Activated B cell treated with CpG ODN at 0.5 μM for 24 hours (primary cell): ENCODE data around the gene CAMK2N2. TPM values are rescaled to one million over a fixed set of nuclear protein-coding genes. Genes with fewer than 3 reads are reported as not detected.
A peak's percentile ranks its signal among the peaks of the same experiment; 100 is the strongest.

Source experiments
- ATAC-seq: fragments of 200-7000 bp; cut with Tn5 transposase; one replicate; pipeline ENCODE4 v1.10.0; 2021; ENCODE audit warnings: low read depth, mild to moderate bottlenecking, moderate library complexity
- CTCF ChIA-PET: fragments of 350-600 bp; sonication (Branson Sonifier 250); formaldehyde crosslinking; loops from one replicate; lab custom pipeline; 2021; ENCODE audit warnings: antibody characterized with exemption; lab: Charles Lee
- POLR2A ChIA-PET: fragments of 350-600 bp; sonication (Branson Sonifier 250); formaldehyde crosslinking; loops from one replicate; lab custom pipeline; 2021; ENCODE audit warnings: antibody characterized with exemption; lab: Charles Lee
- DNase-seq: peaks from one replicate; pipeline ENCODE4 v3.0.0; 2022
- H3K27ac Mint-ChIP-seq: one replicate; pipeline ENCODE4 v1.8.0; 2020; ENCODE audit warnings: mixed read lengths
- H3K27me3 Mint-ChIP-seq: one replicate; pipeline ENCODE4 v1.8.0; 2021; ENCODE audit warnings: mixed read lengths
- H3K36me3 Mint-ChIP-seq: one replicate; pipeline ENCODE4 v1.8.0; 2021; ENCODE audit warnings: low read depth, mixed read lengths
- H3K4me1 Mint-ChIP-seq: one replicate; pipeline ENCODE4 v1.8.0; 2021; ENCODE audit warnings: mixed read lengths
- H3K4me3 Mint-ChIP-seq: one replicate; pipeline ENCODE4 v1.8.0; 2020; ENCODE audit warnings: mild to moderate bottlenecking, mixed read lengths
- H3K9me3 Mint-ChIP-seq: one replicate; pipeline ENCODE4 v1.8.0; 2020; ENCODE audit warnings: mixed read lengths
- intact Hi-C: fragments of 100-400 bp; cut with micrococcal nuclease; formaldehyde crosslinking; loops from one replicate; pipeline ENCODE4 v1.15.1; 2024
- total RNA-seq: library from RNA; stranded (reverse); gene quantifications from 2 replicates; pipeline ENCODE4 v1.2.3, GENCODE V29; 2022
- TF ChIP-seq, protein P1 (sequence below): fragments of 200-600 bp; IDR thresholded peaks from one replicate; pipeline ENCODE4 v1.8.0; 2022; ENCODE audit warnings: antibody characterized with exemption, mild to moderate bottlenecking

Gene CAMK2N2
- total RNA-seq, 1 donor from 2014 or later: not detected

DNA sequence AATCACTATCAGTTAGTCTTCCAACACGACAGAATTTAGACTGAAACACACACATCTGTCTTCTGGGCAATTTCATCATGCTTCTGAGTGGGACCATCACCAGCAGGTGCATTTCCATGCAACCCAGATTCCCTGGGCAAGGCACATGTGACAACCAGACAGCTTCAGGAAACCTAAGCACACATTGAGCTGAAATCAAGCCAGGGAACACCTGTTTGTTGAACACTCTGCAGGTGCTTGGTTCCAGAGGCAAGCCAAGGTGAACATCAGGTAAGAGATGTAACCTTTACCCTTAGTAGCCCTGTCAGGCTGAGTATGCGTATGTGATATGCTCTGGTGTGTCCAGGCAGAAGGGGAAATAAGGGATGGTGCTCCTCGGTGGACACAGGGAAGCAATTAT lies 34.4 kb upstream of the CAMK2N2 start:
- CTCF ChIA-PET: no interaction called here
- intact Hi-C loops: loop anchor here (5.0 kb wide), 1 partner anchor 247 kb away; no protein-coding TSS in a partner anchor
- Mint-ChIP-seq H3K36me3 (peaks cover 17% of the 10 kb centered on the region), H3K4me3 (no peak overlapping the region), H3K27me3 (peaks cover 5% of the 10 kb centered on the region), H3K4me1 (peaks cover 23% of the 10 kb centered on the region), H3K27ac (no peak overlapping the region), H3K9me3 (no peaks in the 10 kb centered on the region)
- POLR2A ChIA-PET: no interaction called here
- ATAC-seq (no peak), DNase-seq (no peak)
- TF ChIP-seq, protein P1, sequence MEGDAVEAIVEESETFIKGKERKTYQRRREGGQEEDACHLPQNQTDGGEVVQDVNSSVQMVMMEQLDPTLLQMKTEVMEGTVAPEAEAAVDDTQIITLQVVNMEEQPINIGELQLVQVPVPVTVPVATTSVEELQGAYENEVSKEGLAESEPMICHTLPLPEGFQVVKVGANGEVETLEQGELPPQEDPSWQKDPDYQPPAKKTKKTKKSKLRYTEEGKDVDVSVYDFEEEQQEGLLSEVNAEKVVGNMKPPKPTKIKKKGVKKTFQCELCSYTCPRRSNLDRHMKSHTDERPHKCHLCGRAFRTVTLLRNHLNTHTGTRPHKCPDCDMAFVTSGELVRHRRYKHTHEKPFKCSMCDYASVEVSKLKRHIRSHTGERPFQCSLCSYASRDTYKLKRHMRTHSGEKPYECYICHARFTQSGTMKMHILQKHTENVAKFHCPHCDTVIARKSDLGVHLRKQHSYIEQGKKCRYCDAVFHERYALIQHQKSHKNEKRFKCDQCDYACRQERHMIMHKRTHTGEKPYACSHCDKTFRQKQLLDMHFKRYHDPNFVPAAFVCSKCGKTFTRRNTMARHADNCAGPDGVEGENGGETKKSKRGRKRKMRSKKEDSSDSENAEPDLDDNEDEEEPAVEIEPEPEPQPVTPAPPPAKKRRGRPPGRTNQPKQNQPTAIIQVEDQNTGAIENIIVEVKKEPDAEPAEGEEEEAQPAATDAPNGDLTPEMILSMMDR: no peak

DNA sequence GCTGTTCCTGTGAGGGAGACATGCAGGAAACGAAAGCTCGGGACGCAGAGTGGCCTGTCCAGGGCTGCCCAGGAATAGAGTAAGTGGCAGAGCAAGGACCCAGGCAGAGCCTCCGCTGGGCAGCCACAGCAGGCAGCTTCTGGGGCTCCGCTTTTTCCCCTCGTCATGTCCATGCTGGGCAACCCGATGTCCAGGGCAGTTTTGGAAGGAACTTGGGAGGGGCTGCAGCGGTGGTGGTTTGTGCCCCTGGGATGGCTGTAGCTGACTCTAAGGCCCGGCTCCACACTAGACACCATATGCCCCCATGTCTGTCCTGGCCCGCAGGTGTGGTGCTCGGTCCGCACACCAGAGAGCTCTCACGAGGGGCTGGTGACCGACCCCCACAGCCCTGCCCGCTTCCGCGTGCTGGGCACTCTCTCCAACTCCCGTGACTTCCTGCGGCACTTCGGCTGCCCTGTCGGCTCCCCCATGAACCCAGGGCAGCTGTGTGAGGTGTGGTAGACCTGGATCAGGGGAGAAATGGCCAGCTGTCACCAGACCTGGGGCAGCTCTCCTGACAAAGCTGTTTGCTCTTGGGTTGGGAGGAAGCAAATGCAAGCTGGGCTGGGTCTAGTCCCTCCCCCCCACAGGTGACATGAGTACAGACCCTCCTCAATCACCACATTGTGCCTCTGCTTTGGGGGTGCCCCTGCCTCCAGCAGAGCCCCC lies 30.5 kb upstream of the CAMK2N2 start:
- TF ChIP-seq, protein P1: no peak
- DNase-seq (no peak), ATAC-seq (no peak)
- intact Hi-C loops: no loop called here
- H3K4me3 Mint-ChIP-seq: no peak overlapping the region
- POLR2A ChIA-PET: interaction anchor here (0.6 kb wide), 1 partner anchor 97 kb away, joined by 4 read pairs; no protein-coding TSS in a partner anchor
- CTCF ChIA-PET: no interaction called here
- peaks cover 5% of the 10 kb centered on the region for H3K27me3 Mint-ChIP-seq
- no peaks in the 10 kb centered on the region for H3K36me3 Mint-ChIP-seq
- no peak overlapping the region for H3K27ac Mint-ChIP-seq
- H3K9me3 Mint-ChIP-seq: no peaks in the 10 kb centered on the region
- H3K4me1 Mint-ChIP-seq: peaks cover 3% of the 10 kb centered on the region

DNA sequence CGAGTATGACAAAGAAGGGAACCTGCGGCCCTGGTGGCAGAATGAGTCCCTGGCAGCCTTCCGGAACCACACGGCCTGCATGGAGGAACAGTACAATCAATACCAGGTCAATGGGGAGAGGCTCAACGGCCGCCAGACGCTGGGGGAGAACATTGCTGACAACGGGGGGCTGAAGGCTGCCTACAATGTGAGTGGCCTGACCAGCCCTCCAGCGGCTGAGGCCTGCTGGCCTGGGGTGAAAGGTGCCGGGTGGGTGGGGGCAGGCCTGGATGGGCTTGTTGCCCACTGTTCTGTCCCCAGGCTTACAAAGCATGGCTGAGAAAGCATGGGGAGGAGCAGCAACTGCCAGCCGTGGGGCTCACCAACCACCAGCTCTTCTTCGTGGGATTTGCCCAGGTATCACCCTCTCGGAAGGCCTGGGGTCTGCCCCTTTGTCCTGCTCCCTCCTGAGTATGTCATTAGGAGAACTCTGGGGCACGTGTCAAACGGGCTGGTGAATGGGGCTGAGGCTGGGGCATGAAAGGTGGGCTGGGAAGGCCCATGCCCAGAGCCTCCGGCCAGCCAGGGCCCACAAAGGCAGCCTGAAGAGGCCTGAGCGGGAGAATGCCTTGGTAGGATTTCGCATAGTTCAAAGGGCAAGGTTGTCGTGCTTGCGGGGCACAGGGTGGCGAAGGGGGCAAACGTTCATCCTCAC lies 29.8 kb upstream of the CAMK2N2 start:
- POLR2A ChIA-PET: interaction anchor here (0.6 kb wide), 1 partner anchor 96 kb away, joined by 4 read pairs; no protein-coding TSS in a partner anchor
- no peak for ATAC-seq
- no peak for DNase-seq
- peaks cover 3% of the 10 kb centered on the region for H3K4me1 Mint-ChIP-seq
- peaks cover 6% of the 10 kb centered on the region for H3K27me3 Mint-ChIP-seq
- CTCF ChIA-PET: interaction anchor here (3.5 kb wide), 1 partner anchor 63 kb away, joined by 15 read pairs; no protein-coding TSS in a partner anchor
- H3K27ac Mint-ChIP-seq: no peak overlapping the region
- H3K4me3 Mint-ChIP-seq: no peak overlapping the region
- intact Hi-C loops: no loop called here
- H3K9me3 Mint-ChIP-seq: no peaks in the 10 kb centered on the region
- TF ChIP-seq, protein P1: no peak
- no peaks in the 10 kb centered on the region for H3K36me3 Mint-ChIP-seq

DNA sequence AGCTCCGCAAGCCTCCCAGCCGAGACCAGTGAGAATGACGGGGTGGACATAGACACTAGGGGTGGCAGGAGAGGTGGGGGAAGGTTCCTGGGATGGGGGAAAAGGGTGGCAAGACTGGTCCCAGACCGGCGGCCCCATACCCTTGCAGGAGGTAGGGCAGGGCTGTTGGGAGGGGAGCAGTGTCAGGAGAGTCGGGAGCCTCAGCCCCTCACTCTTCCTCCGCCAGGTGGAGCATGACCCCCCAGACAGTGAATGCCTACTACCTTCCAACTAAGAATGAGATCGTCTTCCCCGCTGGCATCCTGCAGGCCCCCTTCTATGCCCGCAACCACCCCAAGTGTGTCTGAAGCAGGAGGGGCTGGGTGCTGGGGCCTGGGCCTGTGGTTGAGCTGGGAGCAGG lies 29.0 kb upstream of the CAMK2N2 start:
- peaks cover 3% of the 10 kb centered on the region for H3K4me1 Mint-ChIP-seq
- peaks cover 15% of the 10 kb centered on the region for H3K27me3 Mint-ChIP-seq
- H3K36me3 Mint-ChIP-seq: no peaks in the 10 kb centered on the region
- H3K4me3 Mint-ChIP-seq: no peak overlapping the region
- TF ChIP-seq, protein P1: no peak
- intact Hi-C loops: no loop called here
- ATAC-seq (no peak), DNase-seq (no peak)
- ChIA-PET CTCF (interaction anchor here (3.5 kb wide), 1 partner anchor 63 kb away, joined by 15 read pairs; no protein-coding TSS in a partner anchor), POLR2A (no interaction called here)
- no peaks in the 10 kb centered on the region for H3K9me3 Mint-ChIP-seq
- no peak overlapping the region for H3K27ac Mint-ChIP-seq

DNA sequence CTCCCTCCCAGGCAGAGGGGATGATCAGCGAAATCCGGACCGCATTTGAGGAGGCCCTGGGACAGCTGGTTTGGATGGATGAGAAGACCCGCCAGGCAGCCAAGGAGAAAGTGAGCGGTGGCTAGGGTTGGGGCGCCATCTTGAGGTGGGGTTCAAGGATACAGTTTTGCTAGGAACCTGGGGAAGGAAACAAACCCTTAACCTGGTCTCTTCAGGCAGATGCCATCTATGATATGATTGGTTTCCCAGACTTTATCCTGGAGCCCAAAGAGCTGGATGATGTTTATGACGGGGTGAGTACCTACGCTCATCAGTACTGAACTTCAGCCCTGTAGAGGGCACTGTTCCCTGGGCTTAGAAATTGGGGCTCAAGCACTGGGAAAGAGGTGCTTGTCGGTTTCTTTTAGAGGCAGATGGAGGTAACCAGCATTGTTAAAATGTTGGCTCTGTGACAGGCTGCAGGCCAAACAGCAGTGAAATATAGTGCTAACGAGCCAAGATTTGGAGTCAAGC lies 28.1 kb upstream of the CAMK2N2 start:
- Mint-ChIP-seq H3K4me1 (peaks cover 3% of the 10 kb centered on the region), H3K9me3 (no peaks in the 10 kb centered on the region), H3K36me3 (no peaks in the 10 kb centered on the region), H3K27ac (no peak overlapping the region), H3K4me3 (no peak overlapping the region), H3K27me3 (peaks cover 15% of the 10 kb centered on the region)
- TF ChIP-seq, protein P1: no peak
- POLR2A ChIA-PET: no interaction called here
- intact Hi-C loops: loop anchor here (1.0 to 2.0 kb wide), 4 partner anchors 39 to 394 kb away; no protein-coding TSS in a partner anchor
- CTCF ChIA-PET: interaction anchor here (1.2 to 3.5 kb wide), 3 partner anchors 27 to 393 kb away, joined by 3 to 15 read pairs (median 12); no protein-coding TSS in a partner anchor
- DNase-seq (peak; percentile 30), ATAC-seq (peak; percentile 65)
